CD4-positive, alpha-beta T cell treated with Interleukin-17A for 1 hour (primary cell): Measurements from ENCODE around the gene CFL2.
A peak's percentile ranks its signal among the peaks of the same experiment; 100 is the strongest.
"Not testable (repeated sequence)": the region's sequence is repeated elsewhere in the genome, so short reads cannot be mapped to it uniquely, and the experiment has no call there.

ENCODE experiments used
- DNase-seq: peaks from one replicate; pipeline ENCODE4 v3.0.0-alpha.2; 2020

The CFL2 gene

DNA sequence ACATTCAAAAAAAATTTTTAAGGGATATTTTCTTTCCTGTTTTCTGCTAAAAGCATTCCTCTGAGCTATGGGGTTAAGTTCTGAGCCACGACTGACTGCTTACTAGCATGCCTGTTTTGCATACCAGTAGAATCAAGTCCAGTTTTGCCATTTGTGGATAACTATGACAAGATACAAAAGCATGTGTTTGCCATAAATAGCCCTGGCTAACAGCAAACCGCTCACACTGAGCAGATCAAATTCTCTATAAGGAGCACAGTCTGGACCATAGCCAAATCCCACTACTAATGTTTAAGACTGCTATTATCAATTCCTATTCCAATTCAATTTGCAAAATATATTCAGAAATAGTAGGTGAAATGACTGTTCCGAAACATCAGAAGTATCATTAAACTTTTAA lies 3.2 kb downstream of the CFL2 start:
- DNase-seq: no peak

DNA sequence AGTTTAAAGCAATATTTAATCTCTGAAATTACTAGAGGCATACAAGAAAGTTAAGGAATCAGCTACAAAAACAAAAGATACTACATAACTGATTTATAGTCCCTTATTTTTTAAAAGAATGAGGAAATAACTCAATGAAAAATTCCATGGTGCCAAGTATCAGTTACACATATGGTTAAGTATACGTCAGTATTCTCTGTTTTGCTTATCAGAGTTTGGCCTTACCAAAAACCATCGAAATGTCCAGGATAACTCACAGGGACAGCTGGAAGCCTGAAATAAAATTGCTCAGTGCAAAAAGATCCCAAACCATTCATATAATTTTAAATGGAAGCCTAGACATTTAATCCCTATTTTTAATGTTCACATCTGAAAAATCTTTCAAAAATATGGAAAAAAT lies 3.6 kb downstream of the CFL2 start:
- no peak for DNase-seq

GRCh38 chr14:34710006-34710405 lies 4.4 kb downstream of the CFL2 start:
- no peak for DNase-seq

DNA sequence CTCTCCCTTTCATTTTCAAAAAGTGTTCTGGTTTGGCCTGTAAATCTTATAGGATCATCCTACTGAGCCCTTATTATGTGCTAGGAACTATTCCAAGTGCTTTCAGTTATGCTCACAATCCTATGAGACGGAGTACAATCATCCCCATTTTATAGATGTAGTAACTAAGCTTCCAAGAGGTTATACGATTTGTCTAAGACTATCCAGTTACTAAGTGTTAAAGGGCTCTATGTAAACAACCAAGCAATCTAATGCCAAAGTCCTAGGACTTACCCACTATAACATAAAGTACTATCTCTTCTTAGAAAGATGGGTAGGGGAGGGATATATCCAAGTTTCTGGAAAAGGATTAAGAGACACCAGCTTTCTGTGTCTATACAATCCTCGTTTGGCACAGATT lies 6.7 kb downstream of the CFL2 start:
- DNase-seq: no peak

GRCh38 chr14:34701808-34702207 lies 12.6 kb downstream of the CFL2 start:
- DNase-seq: no peak

- no peak for DNase-seq
Measured at GRCh38 chr14:34700622-34701130, 13.7 kb downstream of the CFL2 start.

GRCh38 chr14:34699873-34700621 lies 14.3 kb downstream of the CFL2 start:
- DNase-seq: no peak

- not testable (repeated sequence) for DNase-seq
Measured at GRCh38 chr14:34694216-34694615, 20.2 kb downstream of the CFL2 start.

DNA sequence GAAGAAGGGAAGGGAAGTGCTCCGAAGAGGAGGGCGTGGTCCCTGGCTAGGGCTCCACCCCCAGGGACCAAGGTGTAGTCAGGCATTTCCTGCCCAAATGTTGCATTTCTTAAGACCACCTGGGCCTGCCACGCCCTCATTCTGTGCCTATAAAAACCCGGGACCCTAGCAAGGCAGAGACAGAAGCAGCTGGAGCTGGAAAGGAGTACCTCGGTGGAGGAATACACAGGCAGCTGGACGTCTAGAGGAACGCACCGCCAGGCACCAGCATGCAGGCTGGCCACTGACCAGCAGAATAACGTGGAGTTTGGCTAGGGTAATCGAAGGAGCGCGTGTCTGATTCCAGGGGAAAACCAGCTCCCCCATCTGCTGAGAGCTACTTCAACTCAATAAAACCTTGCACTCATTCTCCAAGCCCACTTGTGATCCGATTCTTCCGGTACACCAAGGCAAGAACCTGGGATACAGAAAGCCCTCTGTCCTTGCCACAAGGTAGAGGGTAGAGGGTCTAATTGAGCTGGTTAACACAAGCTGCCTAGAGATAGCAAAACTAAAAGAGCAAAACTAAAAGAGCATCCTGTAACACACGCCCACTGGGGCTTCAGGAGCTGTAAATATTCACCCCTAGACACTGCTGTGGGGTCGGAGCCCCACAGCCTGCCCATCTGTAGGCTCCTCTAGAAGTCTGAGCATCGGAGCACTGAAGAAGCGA lies 21.0 kb downstream of the CFL2 start:
- DNase-seq: peak; percentile 19

- no peak for DNase-seq
Measured at GRCh38 chr14:34692898-34693227, 21.5 kb downstream of the CFL2 start.

- no peak for DNase-seq
Measured at GRCh38 chr14:34692348-34692747, 22.0 kb downstream of the CFL2 start.

DNA sequence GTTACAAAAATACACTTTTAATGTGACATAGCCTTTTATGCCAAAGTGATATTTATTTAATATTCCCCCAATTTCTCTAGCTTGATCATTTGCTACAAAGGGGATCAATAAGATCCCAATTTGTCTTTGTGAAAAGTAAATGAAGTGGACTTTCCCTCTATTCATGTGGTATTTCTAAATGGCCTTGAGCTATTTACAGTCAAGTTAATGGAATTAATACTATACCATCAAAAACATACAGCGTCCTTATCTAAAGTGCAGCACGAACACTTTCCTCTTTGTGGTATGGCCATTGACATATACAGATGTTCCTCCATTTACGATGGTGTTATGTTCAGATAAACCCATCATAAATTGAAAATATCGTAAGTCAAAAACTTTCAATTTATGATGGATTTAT lies 23.2 kb downstream of the CFL2 start:
- DNase-seq: no peak

DNA sequence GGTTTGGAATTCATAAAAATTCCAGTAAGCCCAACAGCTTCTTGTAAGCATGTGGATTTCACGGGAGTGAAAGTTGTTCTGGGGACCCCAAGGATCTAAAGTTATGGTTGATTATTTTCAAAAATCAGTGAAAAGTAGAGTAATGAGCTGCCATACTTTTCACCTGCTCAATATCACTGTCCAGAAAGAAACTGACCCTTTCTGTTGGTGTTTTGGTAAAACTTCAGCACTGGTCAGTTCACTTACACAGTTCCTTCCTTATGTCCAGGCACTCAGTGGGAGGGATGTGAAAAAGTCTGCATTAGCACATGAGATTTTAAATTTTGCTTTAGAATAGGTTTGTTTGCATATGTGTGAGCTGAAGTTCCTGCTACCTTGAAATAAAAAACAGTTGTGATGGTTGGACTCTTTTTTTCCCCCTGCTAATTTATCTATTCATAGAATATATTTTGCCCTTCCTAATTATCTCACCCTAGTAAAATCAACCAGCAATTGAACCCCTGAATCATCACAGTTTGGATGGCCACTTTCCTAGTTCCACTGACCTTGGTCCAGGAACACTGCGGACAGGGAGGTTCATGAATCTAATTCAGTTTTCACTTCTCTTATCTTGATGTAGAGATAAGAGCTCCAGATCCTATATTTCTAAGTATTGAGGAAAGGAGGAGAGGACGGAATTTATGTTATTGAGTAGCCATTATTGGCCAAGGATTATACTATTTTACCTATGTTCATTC lies 25.8 kb downstream of the CFL2 start:
- DNase-seq: no peak

- DNase-seq: no peak
Measured at GRCh38 chr14:34685819-34686428, 28.5 kb downstream of the CFL2 start.

DNA sequence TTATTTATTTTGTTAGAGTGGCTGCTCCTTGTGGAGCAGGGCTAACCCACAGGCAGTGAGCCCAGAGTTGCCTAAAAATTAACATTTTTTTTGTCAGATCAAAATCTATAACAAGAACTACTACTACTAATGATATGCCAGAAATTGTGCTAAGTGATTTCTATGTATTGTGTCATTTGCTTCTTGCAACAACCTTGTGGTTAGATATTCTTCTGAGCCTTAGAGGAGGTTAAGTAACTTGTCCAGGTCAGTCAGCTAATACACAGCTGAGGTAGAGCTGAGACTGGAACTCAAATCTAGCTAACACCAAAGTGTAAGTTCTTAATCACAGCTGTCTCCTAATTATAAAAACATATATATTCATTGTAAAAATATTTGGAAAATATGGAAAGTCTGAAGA lies 29.8 kb downstream of the CFL2 start:
- DNase-seq: no peak

DNA sequence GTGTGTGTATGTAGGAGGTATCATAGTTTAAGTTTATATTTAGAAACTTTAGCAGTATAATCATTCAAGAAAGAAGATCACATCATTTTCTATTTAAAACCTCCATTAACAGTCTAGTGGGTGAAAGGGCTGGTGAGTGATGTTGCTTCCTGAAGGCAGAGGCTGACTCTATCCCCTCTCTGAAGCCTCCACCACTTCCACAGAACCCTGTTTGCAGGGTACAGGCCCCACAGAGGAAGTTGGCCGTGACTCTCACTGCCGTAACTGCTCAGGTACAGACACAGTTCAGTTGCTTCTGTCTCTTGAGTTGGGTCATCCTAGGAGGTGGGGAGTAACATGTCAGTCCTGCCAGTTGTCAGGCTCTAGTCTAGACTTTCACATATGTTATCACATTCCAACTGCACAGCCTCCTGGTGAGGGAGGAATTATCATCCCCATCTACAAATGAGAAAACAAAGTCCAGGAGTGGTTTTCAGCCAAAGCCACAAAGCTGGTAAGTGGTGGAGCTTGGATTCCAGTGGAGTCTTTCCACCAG lies 31.5 kb downstream of the CFL2 start:
- no peak for DNase-seq

DNA sequence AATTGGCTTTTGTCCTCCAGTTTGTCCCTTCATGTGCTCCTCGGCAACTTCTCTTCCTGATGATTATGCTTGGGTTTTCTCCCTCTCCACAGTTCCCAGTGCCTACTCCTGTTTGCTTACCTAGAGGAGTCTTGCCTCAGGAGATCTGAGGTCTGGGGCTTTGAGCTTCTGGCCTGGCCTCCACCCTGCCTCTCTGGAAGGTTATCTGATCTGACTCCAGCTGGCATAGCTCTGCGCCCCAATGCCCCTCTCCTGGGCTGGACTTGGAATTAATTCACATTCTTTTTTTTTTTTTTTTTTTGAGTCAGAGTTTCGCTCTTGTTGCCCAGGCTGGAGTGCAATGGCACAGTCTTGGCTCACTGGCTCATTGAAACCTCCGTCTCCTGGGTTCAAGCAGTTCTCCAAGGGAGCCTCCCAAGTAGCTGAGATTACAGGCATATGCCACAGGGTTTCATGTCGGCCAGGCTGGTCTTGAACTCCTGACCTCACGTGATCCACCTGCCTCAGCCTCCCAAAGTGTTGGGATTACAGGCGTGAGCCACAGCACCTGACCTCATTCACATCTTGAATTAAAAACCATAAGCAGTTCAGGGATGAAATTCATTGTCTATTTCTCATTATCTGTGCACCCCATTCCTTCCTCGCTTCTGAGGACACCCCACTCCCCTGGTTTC lies 33.5 kb downstream of the CFL2 start:
- no peak for DNase-seq

- DNase-seq: no peak
Measured at GRCh38 chr14:34678735-34679134, 35.7 kb downstream of the CFL2 start.

DNA sequence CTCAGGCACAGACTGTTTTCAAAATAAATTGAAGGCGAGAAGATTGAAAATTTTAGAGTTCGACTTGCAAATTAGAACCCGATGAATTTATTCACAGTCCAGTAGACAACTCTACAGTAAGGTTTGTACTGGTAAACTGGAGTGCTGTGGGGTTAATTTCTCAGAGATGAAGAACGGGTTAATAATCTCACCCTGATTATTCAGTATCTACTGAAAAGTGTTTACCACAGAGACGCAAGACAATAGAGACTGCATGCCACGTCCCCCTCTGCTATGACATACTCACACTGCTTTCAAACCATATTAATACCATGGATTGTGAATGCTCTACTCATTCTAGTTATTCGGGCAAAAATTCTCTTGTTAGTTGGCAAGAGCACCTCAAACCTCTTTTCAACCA lies 36.1 kb downstream of the CFL2 start:
- no peak for DNase-seq

DNA sequence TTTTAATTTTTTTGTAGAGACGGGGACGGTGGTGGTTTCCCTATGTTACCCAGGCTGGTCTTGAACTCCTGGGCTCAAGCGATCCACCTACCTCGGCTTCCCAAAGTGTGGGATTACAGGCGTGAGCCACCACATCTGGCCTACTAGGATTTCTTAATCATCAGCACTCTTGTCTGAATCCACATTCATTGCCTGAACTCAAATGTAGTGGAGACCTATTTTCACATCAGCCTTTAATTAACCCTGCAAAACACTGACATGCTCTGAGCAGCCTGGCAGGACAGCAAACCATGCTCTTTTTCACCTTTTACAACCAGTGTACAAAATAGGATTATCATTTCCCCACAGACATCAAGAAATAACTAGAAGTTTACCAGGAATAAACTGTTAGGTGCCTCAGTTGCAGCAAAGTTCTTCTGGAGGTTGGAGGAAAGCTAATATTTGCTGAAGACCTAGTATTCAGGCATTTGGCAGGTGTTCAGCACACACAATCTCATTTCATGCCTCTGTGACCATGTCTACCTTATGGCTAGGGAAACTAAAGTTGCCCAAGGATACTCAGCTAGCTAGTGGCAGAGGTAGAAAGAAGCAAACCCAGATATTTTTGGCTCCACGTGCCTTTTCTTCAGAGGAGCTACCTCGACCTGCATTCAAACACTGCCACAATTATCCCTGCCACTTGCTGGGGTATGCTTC lies 37.7 kb downstream of the CFL2 start:
- DNase-seq: no peak

DNA sequence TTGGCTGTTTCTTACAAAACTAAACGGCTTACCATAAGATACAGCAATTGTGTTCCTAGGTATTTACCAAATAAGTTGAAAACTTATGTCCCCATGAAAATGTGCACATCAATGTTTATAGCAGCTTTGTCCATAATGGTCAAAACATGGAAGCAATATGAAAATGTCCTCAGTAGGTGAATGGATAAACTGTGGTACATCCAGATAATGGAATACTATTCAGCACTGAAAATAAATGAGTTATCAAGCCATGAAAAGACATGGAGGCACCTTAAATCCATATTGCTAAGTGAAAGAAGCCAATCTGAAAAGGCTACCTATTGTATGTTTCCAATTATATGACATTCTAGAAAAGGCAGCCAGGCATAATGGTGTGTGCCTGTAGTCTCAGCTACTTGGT lies 40.7 kb downstream of the CFL2 start:
- DNase-seq: no peak

GRCh38 chr14:34671716-34672115 lies 42.7 kb downstream of the CFL2 start:
- DNase-seq: no peak
